K562 (cell line): Measurements from ENCODE around the gene PIK3R1. TPM values are rescaled to one million over a fixed set of nuclear protein-coding genes. Genes with fewer than 3 reads are reported as not detected.

Experiments
- ATAC-seq: fragments of 200-7000 bp; cut with Tn5 transposase; 3 replicates; pipeline ENCODE4 v1.9.1; 2020; ENCODE audit warnings: moderate library complexity
- BruUV-seq: library from RNA; stranded (reverse); fragments of 400-500 nt; replicated peaks from 2 replicates; lab custom pipeline; 2021; lab: Mats Ljungman, UMichigan
- CTCF ChIA-PET: fragments of 300-600 bp; formaldehyde crosslinking; extraction: SDS; loops from one replicate; lab custom pipeline; 2021; ENCODE audit warnings: low intra/inter-chr PET ratio; lab: Yijun Ruan, JAX
- POLR2A ChIA-PET: fragments of 300-600, 350-650 bp; sonication (Branson Sonifier 250); formaldehyde crosslinking; extraction: SDS; loops from one replicate; lab custom pipeline; 2021; ENCODE audit warnings: antibody characterized with exemption, inconsistent platforms; lab: Yijun Ruan, JAX
- DNase-seq, 4 experiments: peaks; one replicate each; pipeline versions ENCODE4 v3.0.0 to v3.0.0-alpha.2; 2011 to 2018; ENCODE audit warnings: low spot score in 3 of 4, mixed read lengths in 3 of 4; ENCODE audit errors: extremely low read depth in 1 of 4
- FAIRE-seq: peaks from 2 replicates; lab custom pipeline; 2011; peaks lifted over from hg19 to GRCh38; lab: Jason Lieb, UNC
- H2AFZ ChIP-seq: 2 replicates; pipeline ENCODE4 v1.6.0; 2011; ENCODE audit warnings: low read depth, low read length, control low read depth, inconsistent platforms
- H3K27ac ChIP-seq: fragments of 200-600 bp; 3 replicates; pipeline ENCODE4 v1.8.0; 2011; ENCODE audit warnings: low read depth, mild to moderate bottlenecking, control low read depth, inconsistent platforms, low read length, moderate library complexity, mixed read lengths; ENCODE audit errors: extremely low read depth
- H3K27me3 ChIP-seq, 2 experiments: fragments of 300-600 bp in 1 of 2; 2 replicates in 1 of 2; 3 replicates in 1 of 2; pipeline versions ENCODE4 v1.6.0 to v1.8.0; 2011; ENCODE audit warnings: inconsistent platforms in 2 of 2, low read length in 2 of 2, mild to moderate bottlenecking in 1 of 2, mixed read lengths in 1 of 2, moderate library complexity in 1 of 2; ENCODE audit not compliant: control insufficient read depth in 2 of 2, insufficient read depth in 2 of 2
- H3K36me3 ChIP-seq: fragments of 300-600 bp; 3 replicates; pipeline ENCODE4 v1.8.0; 2011; ENCODE audit warnings: mild to moderate bottlenecking, low read length, inconsistent platforms; ENCODE audit not compliant: control insufficient read depth, insufficient read depth
- H3K4me1 ChIP-seq, 2 experiments: fragments of 200-600 bp in 1 of 2; replicated peaks in 1 of 2; 2 replicates in 1 of 2; 3 replicates in 1 of 2; pipeline versions ENCODE4 v1.5.1 to v1.8.0; 2011; ENCODE audit warnings: inconsistent platforms in 2 of 2, low read length in 2 of 2, mild to moderate bottlenecking in 1 of 2, mixed read lengths in 1 of 2, moderate library complexity in 1 of 2; ENCODE audit not compliant: control insufficient read depth in 2 of 2, insufficient read depth in 2 of 2
- H3K4me2 ChIP-seq: 2 replicates; pipeline ENCODE4 v1.6.1; 2011; ENCODE audit warnings: low read length, control low read depth, inconsistent platforms, mixed read lengths; ENCODE audit not compliant: insufficient read depth
- H3K4me3 ChIP-seq: fragments of 200-600 bp; sonication (generic), shearing (Covaris generic); 2 replicates; pipeline ENCODE4 v1.5.1; 2016; ENCODE audit warnings: control low read depth, inconsistent platforms
- H3K79me2 ChIP-seq: fragments of 200-600 bp; 3 replicates; pipeline ENCODE4 v1.8.0; 2011; ENCODE audit warnings: low read length, inconsistent platforms; ENCODE audit not compliant: control insufficient read depth, insufficient read depth
- H3K9ac ChIP-seq, 2 experiments: 2 replicates each; pipeline versions ENCODE4 v1.6.0 to v1.6.1; 2011; ENCODE audit warnings: low read depth in 2 of 2, low read length in 2 of 2, control low read depth in 1 of 2, inconsistent platforms in 1 of 2, mild to moderate bottlenecking in 1 of 2, mixed read lengths in 1 of 2; ENCODE audit not compliant: insufficient read depth in 1 of 2
- H3K9me1 ChIP-seq: one replicate; pipeline ENCODE4 v1.6.0; 2011; ENCODE audit warnings: inconsistent platforms, mild to moderate bottlenecking, low read length, moderate library complexity; ENCODE audit not compliant: control insufficient read depth, insufficient read depth
- H3K9me3 ChIP-seq: replicated peaks from 2 replicates; pipeline ENCODE4 v1.5.1; 2011; ENCODE audit warnings: low read depth, low read length, inconsistent platforms; ENCODE audit not compliant: control insufficient read depth, insufficient read depth
- H4K20me1 ChIP-seq: replicated peaks from 2 replicates; pipeline ENCODE4 v1.6.1; 2011; ENCODE audit warnings: low read length, inconsistent platforms, mixed read lengths; ENCODE audit not compliant: control insufficient read depth, insufficient read depth
- ARID1B ChIP-seq: fragments of 450-650 bp; IDR thresholded peaks from 2 replicates; pipeline ENCODE4 v1.6.1; 2016; ENCODE audit warnings: antibody characterized with exemption, mild to moderate bottlenecking, inconsistent platforms
- BCL6 ChIP-seq: fragments of 250-450 bp; sonication (Bioruptor Pico); IDR thresholded peaks from 2 replicates; pipeline ENCODE4 v1.4.0; 2020
- BDP1 ChIP-seq: IDR thresholded peaks from 3 replicates; pipeline ENCODE4 v1.6.1; 2011; ENCODE audit not compliant: insufficient read length, insufficient read depth
- CBFA2T3 ChIP-seq: fragments of 450-650 bp; IDR thresholded peaks from 2 replicates; pipeline ENCODE4 v1.6.1; 2017
- DPF2 ChIP-seq: fragments of 450-650 bp; IDR thresholded peaks from 2 replicates; pipeline ENCODE4 v1.6.1; 2016
- FOSL1 ChIP-seq: fragments of 200-800 bp; sonication (Bioruptor generic); conservative IDR thresholded peaks from 2 replicates; pipeline ENCODE4 v1.6.1; 2016; ENCODE audit warnings: missing genetic modification characterization, missing compliant biosample characterization
- HNRNPL ChIP-seq: fragments of 200-400 bp; formaldehyde crosslinking; IDR thresholded peaks from 2 replicates; pipeline ENCODE4 v1.6.1; 2017; ENCODE audit warnings: low read depth, mild to moderate bottlenecking, low read length
- JUN ChIP-seq, 2 experiments: sonication (generic) in 1 of 2; formaldehyde crosslinking in 1 of 2; IDR thresholded peaks; 2 replicates each; pipeline versions ENCODE4 v1.6.1 to v1.8.0; 2012 to 2022; ENCODE audit warnings: borderline replicate concordance in 2 of 2, mild to moderate bottlenecking in 2 of 2, improper control_type of control experiment in 1 of 2, low read depth in 1 of 2, low read length in 1 of 2, missing genetic modification reagents in 1 of 2
- JUND ChIP-seq, 2 experiments: IDR thresholded peaks; 2 replicates in 1 of 2; 3 replicates in 1 of 2; pipeline ENCODE4 v1.6.1; 2011; ENCODE audit warnings: borderline replicate concordance in 2 of 2, low read depth in 2 of 2, low read length in 2 of 2, improper control_type of control experiment in 1 of 2, missing biosample characterization in 1 of 2, missing genetic modification characterization in 1 of 2, missing genetic modification reagents in 1 of 2
- KDM1A ChIP-seq, 2 experiments: fragments of 450-650 bp; IDR thresholded peaks; 2 replicates each; pipeline ENCODE4 v1.6.1; 2016; ENCODE audit warnings: mild to moderate bottlenecking in 2 of 2
- MAZ ChIP-seq, 2 experiments: fragments of 450-650 bp in 1 of 2; sonication (generic) in 1 of 2; formaldehyde crosslinking; IDR thresholded peaks in 1 of 2; conservative IDR thresholded peaks in 1 of 2; 2 replicates each; pipeline versions ENCODE4 v1.4.0 to v1.5.0; 2020; ENCODE audit warnings: mild to moderate bottlenecking in 1 of 2, missing genetic modification reagents in 1 of 2
- RFX1 ChIP-seq: fragments of 450-650 bp; IDR thresholded peaks from 2 replicates; pipeline ENCODE4 v1.6.1; 2016; ENCODE audit warnings: mild to moderate bottlenecking, moderate library complexity
- SMARCA4 ChIP-seq: fragments of 450-650 bp; IDR thresholded peaks from 2 replicates; pipeline ENCODE4 v1.6.1; 2016
- SMARCE1 ChIP-seq: fragments of 450-650 bp; IDR thresholded peaks from 2 replicates; pipeline ENCODE4 v1.7.1; 2016; ENCODE audit warnings: mild to moderate bottlenecking
- SOX6 ChIP-seq: fragments of 450-650 bp; IDR thresholded peaks from 2 replicates; pipeline ENCODE4 v1.6.1; 2014; ENCODE audit warnings: mild to moderate bottlenecking
- TGIF2 ChIP-seq: sonication (generic); formaldehyde crosslinking; IDR thresholded peaks from 2 replicates; pipeline ENCODE4 v1.8.1; 2022; ENCODE audit warnings: mild to moderate bottlenecking, missing genetic modification reagents, moderate library complexity
- TRIM24 ChIP-seq, 2 experiments: fragments of 450-650 bp; IDR thresholded peaks; 2 replicates each; pipeline ENCODE4 v1.6.1; 2016
- YBX1 ChIP-seq: fragments of 450-650 bp; IDR thresholded peaks from 2 replicates; pipeline ENCODE4 v1.7.1; 2016; ENCODE audit warnings: mild to moderate bottlenecking
- ZFP36 ChIP-seq: fragments of 150-350 bp; IDR thresholded peaks from 2 replicates; pipeline ENCODE4 v1.6.1; 2018; ENCODE audit warnings: low read length, low read depth; ENCODE audit not compliant: partially characterized antibody
- ZFX ChIP-seq: sonication (generic); formaldehyde crosslinking; IDR thresholded peaks from 2 replicates; pipeline ENCODE4 v1.8.0; 2022; ENCODE audit warnings: mild to moderate bottlenecking, missing genetic modification reagents, moderate library complexity
- ZNF3 ChIP-seq: fragments of 250-450 bp; sonication (Bioruptor Pico); IDR thresholded peaks from 2 replicates; pipeline ENCODE4 v1.5.0; 2021; ENCODE audit warnings: mild to moderate bottlenecking, moderate library complexity
- ZNF766 ChIP-seq: fragments of 200-800 bp; sonication (Bioruptor generic); conservative IDR thresholded peaks from 2 replicates; pipeline ENCODE4 v1.6.1; 2016; ENCODE audit warnings: missing genetic modification characterization, missing compliant biosample characterization
- WGBS: fragments of 100-300 bp; shearing (Covaris generic); methylation state at CpG from one replicate; pipeline ENCODE4 v1.1.6; 2016; ENCODE audit warnings: low coverage, mixed read lengths; ENCODE audit not compliant: insufficient coverage; ENCODE audit errors: missing lambda C conversion rate; 5-methylcytosine and 5-hydroxymethylcytosine counted together
- in situ Hi-C: fragments of 300-500 bp; cut with MboI; formaldehyde crosslinking; loops from 4 replicates; pipeline ENCODE4 v1.15.0; 2018; ENCODE audit warnings: inconsistent platforms, mixed read lengths
- intact Hi-C: fragments of 100-400 bp; cut with micrococcal nuclease; formaldehyde crosslinking; loops from 2 replicates; pipeline ENCODE4 v1.14.2; 2022
- polyA plus RNA-seq, 8 experiments: library from polyadenylated mRNA; depleted of rRNA in 4 of 8; stranded (reverse) in 5 of 8; unstranded in 3 of 8; fragments of >200 nt; fragmentation: Nextera tagmentation in 2 of 8; fragmentation: Illumina TruSeq in 1 of 8; extraction: Ambion mirVana in 2 of 8; extraction: Trizol in 1 of 8; gene quantifications; 2 replicates each; pipeline versions ENCODE4 v1.2.1 to v1.2.3, GENCODE V29; 2011 to 2014; ENCODE audit warnings: inconsistent platforms in 1 of 8, missing spikeins in 1 of 8
- total RNA-seq, 7 experiments: library from RNA; depleted of rRNA in 6 of 7; stranded (reverse); fragments of >200 nt in 6 of 7; fragmentation: Illumina TruSeq in 2 of 7; extraction: Trizol in 2 of 7; gene quantifications; 2 replicates each; pipeline versions ENCODE4 v1.2.1 to v1.2.3, GENCODE V29; 2011 to 2021; ENCODE audit warnings: low replicate concordance in 1 of 7
- TF ChIP-seq, protein P1 (sequence below), 2 experiments: fragments of 450-650 bp in 1 of 2; sonication (generic) in 1 of 2; formaldehyde crosslinking in 1 of 2; IDR thresholded peaks in 1 of 2; conservative IDR thresholded peaks in 1 of 2; 2 replicates each; pipeline versions ENCODE4 v1.6.1 to v1.8.1; 2016 to 2023; ENCODE audit warnings: mild to moderate bottlenecking in 2 of 2, moderate library complexity in 2 of 2, inconsistent platforms in 1 of 2, missing genetic modification reagents in 1 of 2
- TF ChIP-seq, protein P2 (sequence below): sonication (generic); IDR thresholded peaks from 2 replicates; pipeline ENCODE4 v1.6.1; 2016

Gene PIK3R1
- total and polyA plus RNA-seq, 9 of the 15 experiments (the other 6 are each of a cell fraction or from before 2014, with no cell fraction given): 1.1 to 9.7 (median 4.8) TPM

DNA sequence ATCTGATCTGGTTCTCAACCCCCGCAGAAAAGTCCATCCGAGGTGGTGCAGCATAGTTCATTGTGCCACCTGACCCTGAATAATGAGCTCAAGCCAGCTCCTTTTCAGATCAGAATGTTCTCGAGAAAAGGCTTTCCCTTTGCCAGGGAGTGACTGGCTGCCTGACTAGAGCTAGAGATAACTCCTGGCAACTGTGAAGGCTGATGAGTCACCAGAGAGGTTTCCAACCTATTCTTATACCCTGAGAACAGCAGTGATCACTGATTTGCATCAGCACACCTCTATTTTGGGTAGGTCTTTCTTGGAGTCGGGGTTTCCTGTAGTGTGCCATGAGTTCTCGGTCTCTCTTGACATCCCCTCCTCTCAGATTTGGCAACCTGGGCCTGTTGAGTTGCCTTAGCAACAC, 127.9 kb downstream of the PIK3R1 start:
- H3K9me1 ChIP-seq: no peaks in the 10 kb centered on the region
- intact Hi-C loops: no loop called here
- no peak overlapping the region; the same call in 2 of the 3 replicates for H3K27ac ChIP-seq
- BruUV-seq: no TSS peak
- H3K4me1 ChIP-seq: peaks cover 10 to 32% of the 10 kb centered on the region in 2 experiments; a peak in 4 of 5 replicates
- H3K4me3 ChIP-seq: no peak overlapping the region
- H3K9me3 ChIP-seq: no peaks in the 10 kb centered on the region; the same call in none of the 2 replicates
- POLR2A ChIA-PET: interaction anchor here (0.7 to 1.5 kb wide), 3 partner anchors 12 to 24 kb away, joined by 3 read pairs; no protein-coding TSS in a partner anchor
- H3K36me3 ChIP-seq: no peaks in the 10 kb centered on the region
- H3K9ac ChIP-seq: no peak overlapping the region
- no peaks in the 10 kb centered on the region; a peak in 1 of 5 replicates for H3K27me3 ChIP-seq
- H4K20me1 ChIP-seq: no peaks in the 10 kb centered on the region
- peak overlapping the region; percentile 51; the same call in 1 of the 2 replicates for H3K4me2 ChIP-seq
- in situ Hi-C loops: no loop called here
- CTCF ChIA-PET: no interaction called here
- ATAC-seq: peak; percentile 67
- H2AFZ ChIP-seq: no peak overlapping the region
- H3K79me2 ChIP-seq: no peaks in the 10 kb centered on the region
- 13% methylated on average over 5 of the region's 5 CpGs for WGBS
- peak; percentile 39 to 69 (median 51) for DNase-seq
- peak; percentile 85 for FAIRE-seq
- TF ChIP-seq JUN (IDR thresholded peaks at IDR 0.05; ENCODE audit: borderline replicate concordance, low read depth, low read length) (peak; percentile 62; the same call in 1 of the 2 replicates), JUN (CRISPR knock-in tag; IDR thresholded peaks at IDR 0.05; ENCODE audit: borderline replicate concordance) (no peak), BCL6 (CRISPR knock-in tag) (no peak), TRIM24 (IDR thresholded peaks at IDR 0.05) (no peak), SMARCE1 (peak; percentile 60; the same call in 1 of the 2 replicates), ZFP36 (peak; percentile 53), JUND (IDR thresholded peaks at IDR 0.05; ENCODE audit: borderline replicate concordance, low read depth, low read length) (peak; percentile 90), JUND (tag; IDR thresholded peaks at IDR 0.05; ENCODE audit: borderline replicate concordance, low read depth, low read length) (peak; percentile 92), BDP1 (no peak), DPF2 (peak; percentile 64; the same call in 1 of the 2 replicates), SOX6 (peak; percentile 58; the same call in 1 of the 2 replicates), HNRNPL (no peak), ZFX (no peak), YBX1 (no peak), ARID1B (peak; percentile 63), ZNF766 (peak; percentile 61; the same call in 1 of the 2 replicates), CBFA2T3 (peak; percentile 43; the same call in 1 of the 2 replicates), TGIF2 (CRISPR knock-in tag) (no peak), KDM1A (IDR thresholded peaks at IDR 0.05) (peak in 1 of 2 experiments; percentile 17; a peak in 1 of 4 replicates), FOSL1 (tag) (peak; percentile 82), SMARCA4 (peak; percentile 67), ZNF3 (CRISPR knock-in tag) (no peak), RFX1 (peak; percentile 57), MAZ (CRISPR knock-in tag; conservative IDR thresholded peaks at IDR 0.05 in 1 of 2, IDR thresholded peaks at IDR 0.05 in 1 of 2) (no peak)
- TF ChIP-seq, protein P1, sequence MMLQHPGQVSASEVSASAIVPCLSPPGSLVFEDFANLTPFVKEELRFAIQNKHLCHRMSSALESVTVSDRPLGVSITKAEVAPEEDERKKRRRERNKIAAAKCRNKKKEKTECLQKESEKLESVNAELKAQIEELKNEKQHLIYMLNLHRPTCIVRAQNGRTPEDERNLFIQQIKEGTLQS (IDR thresholded peaks at IDR 0.05): peak; percentile 92
- TF ChIP-seq, protein P1 (CRISPR knock-in tag; conservative IDR thresholded peaks at IDR 0.05): no peak
- TF ChIP-seq, protein P2, sequence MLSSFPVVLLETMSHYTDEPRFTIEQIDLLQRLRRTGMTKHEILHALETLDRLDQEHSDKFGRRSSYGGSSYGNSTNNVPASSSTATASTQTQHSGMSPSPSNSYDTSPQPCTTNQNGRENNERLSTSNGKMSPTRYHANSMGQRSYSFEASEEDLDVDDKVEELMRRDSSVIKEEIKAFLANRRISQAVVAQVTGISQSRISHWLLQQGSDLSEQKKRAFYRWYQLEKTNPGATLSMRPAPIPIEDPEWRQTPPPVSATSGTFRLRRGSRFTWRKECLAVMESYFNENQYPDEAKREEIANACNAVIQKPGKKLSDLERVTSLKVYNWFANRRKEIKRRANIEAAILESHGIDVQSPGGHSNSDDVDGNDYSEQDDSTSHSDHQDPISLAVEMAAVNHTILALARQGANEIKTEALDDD: peak; percentile 81; the same call in 1 of the 2 replicates
